GM21717 (cell line): ENCODE measurements around the gene HK1.

Source experiments
- ATAC-seq: cut with Tn5 transposase; IDR thresholded peaks from one replicate; pipeline ENCODE4 v1.9.1; 2021; ENCODE audit warnings: mild to moderate bottlenecking, moderate library complexity; ENCODE audit not compliant: unreplicated experiment

The HK1 gene

GRCh38 chr10:69343905-69344304 lies 65.6 kb downstream of the HK1 start:
- ATAC-seq = no peak

- no peak for ATAC-seq
Observed at GRCh38 chr10:69344591-69345252, 66.4 kb downstream of the HK1 start.

GRCh38 chr10:69345402-69345801 lies 67.1 kb downstream of the HK1 start:
- no peak for ATAC-seq

- no peak for ATAC-seq
Observed at GRCh38 chr10:69345890-69346474, 67.7 kb downstream of the HK1 start.

GRCh38 chr10:69346776-69347175 lies 68.5 kb downstream of the HK1 start:
- no peak for ATAC-seq

- no peak for ATAC-seq
Observed at GRCh38 chr10:69348816-69349541, 70.7 kb downstream of the HK1 start.

GRCh38 chr10:69349542-69349888 lies 71.2 kb downstream of the HK1 start:
- no peak for ATAC-seq

GRCh38 chr10:69351589-69351988 lies 73.3 kb downstream of the HK1 start:
- no peak for ATAC-seq

- ATAC-seq = no peak
Observed at GRCh38 chr10:69352569-69353264, 74.4 kb downstream of the HK1 start.

GRCh38 chr10:69353977-69354635 lies 75.8 kb downstream of the HK1 start:
- no peak for ATAC-seq

- no peak for ATAC-seq
Observed at GRCh38 chr10:69356187-69356586, 77.9 kb downstream of the HK1 start.

- ATAC-seq = no peak
Observed at GRCh38 chr10:69358148-69358795, 80.0 kb downstream of the HK1 start.

- ATAC-seq = no peak
Observed at GRCh38 chr10:69359148-69359547, 80.9 kb downstream of the HK1 start.

GRCh38 chr10:69359594-69359993 lies 81.3 kb downstream of the HK1 start:
- ATAC-seq = no peak

- ATAC-seq = no peak
Observed at GRCh38 chr10:69360485-69361302, 82.4 kb downstream of the HK1 start.

- ATAC-seq = no peak
Observed at GRCh38 chr10:69361303-69361614, 83.0 kb downstream of the HK1 start.

- ATAC-seq = no peak
Observed at GRCh38 chr10:69362471-69362954, 84.2 kb downstream of the HK1 start.

GRCh38 chr10:69363666-69364065 lies 85.4 kb downstream of the HK1 start:
- ATAC-seq = no peak

- no peak for ATAC-seq
Observed at GRCh38 chr10:69364232-69364940, 86.1 kb downstream of the HK1 start.
